ENCODE results near the gene AK5.

Gene AK5

DNA sequence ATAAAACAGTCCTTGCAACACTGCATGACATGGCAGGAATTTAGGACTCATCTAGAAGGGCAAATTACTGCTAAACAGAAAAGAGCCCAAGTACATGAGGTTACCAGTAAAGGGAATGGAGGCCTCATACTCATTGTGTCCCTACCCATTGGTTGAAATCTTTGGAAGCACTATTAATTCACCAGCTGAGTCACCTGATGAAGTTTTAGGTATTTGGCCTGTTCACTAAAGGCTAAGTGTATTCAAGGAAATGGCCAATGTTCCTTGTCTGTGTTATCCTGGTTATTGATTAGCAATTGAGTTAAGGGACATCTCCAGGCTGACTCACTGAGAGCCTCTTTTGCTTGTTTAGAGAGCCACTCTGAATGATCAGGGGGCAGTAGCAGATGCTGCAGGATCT is 212.2 kb downstream of the AK5 start:
- DNase-seq (ENCODE audit: extremely low spot score), result no peak
- ChIA-PET POLR2A (no interaction called here), CTCF (interaction anchor here (1.3 kb wide), 1 partner anchor 9 kb away, joined by 3 read pairs; no protein-coding TSS in a partner anchor)
- TF ChIP-seq, protein P1, sequence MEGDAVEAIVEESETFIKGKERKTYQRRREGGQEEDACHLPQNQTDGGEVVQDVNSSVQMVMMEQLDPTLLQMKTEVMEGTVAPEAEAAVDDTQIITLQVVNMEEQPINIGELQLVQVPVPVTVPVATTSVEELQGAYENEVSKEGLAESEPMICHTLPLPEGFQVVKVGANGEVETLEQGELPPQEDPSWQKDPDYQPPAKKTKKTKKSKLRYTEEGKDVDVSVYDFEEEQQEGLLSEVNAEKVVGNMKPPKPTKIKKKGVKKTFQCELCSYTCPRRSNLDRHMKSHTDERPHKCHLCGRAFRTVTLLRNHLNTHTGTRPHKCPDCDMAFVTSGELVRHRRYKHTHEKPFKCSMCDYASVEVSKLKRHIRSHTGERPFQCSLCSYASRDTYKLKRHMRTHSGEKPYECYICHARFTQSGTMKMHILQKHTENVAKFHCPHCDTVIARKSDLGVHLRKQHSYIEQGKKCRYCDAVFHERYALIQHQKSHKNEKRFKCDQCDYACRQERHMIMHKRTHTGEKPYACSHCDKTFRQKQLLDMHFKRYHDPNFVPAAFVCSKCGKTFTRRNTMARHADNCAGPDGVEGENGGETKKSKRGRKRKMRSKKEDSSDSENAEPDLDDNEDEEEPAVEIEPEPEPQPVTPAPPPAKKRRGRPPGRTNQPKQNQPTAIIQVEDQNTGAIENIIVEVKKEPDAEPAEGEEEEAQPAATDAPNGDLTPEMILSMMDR (IDR thresholded peaks at IDR 0.05; ENCODE audit: control extremely low read depth, extremely low read depth, low read depth, missing control alignments), result no peak

DNA sequence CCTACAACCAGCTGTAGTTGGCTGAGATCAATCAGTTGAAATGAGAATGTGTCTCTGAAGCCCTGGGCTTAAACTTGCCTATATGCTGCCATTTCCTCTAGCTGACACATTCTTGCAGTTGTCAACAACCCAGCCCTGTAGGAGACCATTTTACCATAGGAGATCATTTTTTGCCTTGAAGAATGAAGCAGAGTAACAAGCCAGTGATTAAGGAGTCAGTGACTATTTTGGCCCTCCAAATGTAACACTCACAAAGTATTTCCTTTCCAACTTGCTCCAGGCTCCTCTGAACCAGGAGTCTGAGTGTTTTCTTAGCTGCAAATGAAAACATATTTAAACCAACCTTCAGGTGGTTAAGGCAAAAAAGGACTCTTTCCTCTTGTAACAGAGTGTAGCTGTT is 217.1 kb downstream of the AK5 start:
- no peak for DNase-seq (ENCODE audit: extremely low spot score)
- TF ChIP-seq, protein P1 (IDR thresholded peaks at IDR 0.05; ENCODE audit: control extremely low read depth, extremely low read depth, low read depth, missing control alignments), result no peak
- CTCF ChIA-PET, result no interaction called here
- POLR2A ChIA-PET, result no interaction called here

DNA sequence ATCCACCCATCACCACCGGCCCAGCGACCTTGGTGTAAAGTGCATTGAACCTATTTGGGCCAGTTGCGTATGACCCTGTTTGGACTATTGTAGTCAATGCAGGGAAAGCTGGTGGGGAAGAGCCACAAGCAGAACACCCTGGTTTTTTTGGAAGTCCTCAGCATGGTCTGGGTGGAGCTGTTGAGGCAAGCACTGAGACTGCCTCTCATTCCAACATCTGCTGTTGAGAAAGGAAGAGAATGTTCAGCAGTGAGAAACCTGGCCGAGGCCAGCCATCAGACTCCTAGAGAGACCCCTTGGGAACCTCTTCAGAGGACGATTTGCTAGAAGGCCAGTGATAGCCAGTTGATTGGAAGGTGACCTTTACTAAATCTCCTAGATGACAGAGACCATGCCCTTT is 217.6 kb downstream of the AK5 start:
- no peak for DNase-seq (ENCODE audit: extremely low spot score)
- TF ChIP-seq, protein P1 (IDR thresholded peaks at IDR 0.05; ENCODE audit: control extremely low read depth, extremely low read depth, low read depth, missing control alignments), result no peak
- CTCF ChIA-PET, result no interaction called here
- POLR2A ChIA-PET, result no interaction called here

DNA sequence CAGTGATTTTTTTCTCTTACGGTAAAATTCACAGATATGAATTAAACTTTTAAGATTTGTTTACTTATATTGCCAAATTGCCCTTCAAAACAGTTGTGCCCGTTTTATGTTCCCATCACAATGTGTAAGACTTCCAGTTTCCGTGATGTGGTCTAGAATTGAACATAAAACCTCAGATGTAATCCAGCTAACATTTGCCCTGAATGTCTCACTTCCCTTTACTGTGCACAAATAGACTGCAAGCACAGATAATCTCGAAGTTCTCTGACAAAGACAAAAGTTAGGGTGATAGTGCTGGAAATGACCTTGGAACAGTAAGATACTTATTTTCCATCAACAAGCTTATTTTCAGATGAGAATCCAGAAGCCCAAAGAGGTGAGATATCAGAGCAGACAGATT is 223.2 kb downstream of the AK5 start:
- ChIA-PET CTCF (no interaction called here), POLR2A (interaction anchor here (0.6 kb wide), 1 partner anchor 568 kb away, joined by 3 read pairs; no protein-coding TSS in a partner anchor)
- TF ChIP-seq, protein P1 (IDR thresholded peaks at IDR 0.05; ENCODE audit: control extremely low read depth, extremely low read depth, low read depth, missing control alignments), result no peak
- peak; percentile 14 for DNase-seq (ENCODE audit: extremely low spot score)

DNA sequence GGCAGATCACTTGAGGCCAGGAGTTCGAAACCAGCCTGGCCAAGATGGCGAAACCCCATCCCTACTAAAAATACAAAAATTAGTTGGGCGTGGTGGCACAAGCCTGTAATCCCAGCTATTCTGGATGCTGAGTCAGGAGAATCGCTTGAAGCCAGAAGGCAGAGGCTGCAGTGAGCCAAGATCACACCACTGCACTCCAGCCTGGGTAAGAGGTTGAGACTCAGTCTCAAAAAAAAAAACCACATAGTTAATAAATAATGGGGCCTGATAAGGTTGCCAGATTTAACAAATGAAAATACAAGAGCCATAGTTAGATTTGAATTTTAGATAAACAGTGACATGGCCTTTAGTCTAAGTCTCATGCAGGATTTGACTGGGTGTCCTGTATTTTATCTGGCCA is 225.0 kb downstream of the AK5 start:
- ChIA-PET CTCF (interaction anchor here (1.0 kb wide), 1 partner anchor 10 kb away, joined by 3 read pairs; no protein-coding TSS in a partner anchor), POLR2A (no interaction called here)
- no peak for DNase-seq (ENCODE audit: extremely low spot score)
- TF ChIP-seq, protein P1 (IDR thresholded peaks at IDR 0.05; ENCODE audit: control extremely low read depth, extremely low read depth, low read depth, missing control alignments), result no peak

DNA sequence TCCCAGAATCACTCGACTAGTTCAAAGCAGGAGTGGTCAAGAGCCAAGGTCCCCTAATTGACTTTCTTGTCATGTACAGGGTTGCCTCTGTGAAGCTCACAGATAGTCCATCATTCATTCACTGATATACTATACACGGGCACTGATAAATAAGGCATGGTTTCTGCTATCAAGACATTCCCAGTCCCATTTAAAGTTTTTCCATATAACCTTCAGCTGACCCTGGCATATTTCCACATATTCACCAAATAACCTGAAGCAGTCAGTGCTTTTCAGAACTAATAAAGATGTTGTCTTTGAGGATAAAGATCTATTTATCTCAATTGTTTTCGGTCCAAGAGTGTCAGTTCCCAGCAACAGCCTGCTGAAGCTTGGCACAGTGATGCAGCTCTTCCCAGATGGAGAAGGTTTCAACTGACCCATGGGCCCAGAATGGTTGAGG is 227.3 kb downstream of the AK5 start:
- DNase-seq (ENCODE audit: extremely low spot score), result no peak
- ChIA-PET CTCF (interaction anchor here (1.0 to 1.8 kb wide), 3 partner anchors 12 to 24 kb away, joined by 3 to 5 read pairs (median 4); no protein-coding TSS in a partner anchor), POLR2A (no interaction called here)
- TF ChIP-seq, protein P1 (IDR thresholded peaks at IDR 0.05; ENCODE audit: control extremely low read depth, extremely low read depth, low read depth, missing control alignments), result no peak
